ENCODE measurements around the gene FSIP1.

FSIP1 gene

GRCh38 chr15:39591141-39591895 is 191.3 kb downstream of the FSIP1 start:
- DNase-seq = no peak

GRCh38 chr15:39589815-39590644 is 192.6 kb downstream of the FSIP1 start:
- DNase-seq = no peak

GRCh38 chr15:39589193-39589814 is 193.3 kb downstream of the FSIP1 start:
- peak; percentile 34 for DNase-seq

- DNase-seq = no peak
These were observed 194.0 kb downstream of the FSIP1 start for GRCh38 chr15:39588531-39589192.

GRCh38 chr15:39587731-39588530 is 194.7 kb downstream of the FSIP1 start:
- DNase-seq = no peak

- no peak for DNase-seq
These were observed 195.4 kb downstream of the FSIP1 start for GRCh38 chr15:39587096-39587721.

- DNase-seq = no peak
These were observed 196.1 kb downstream of the FSIP1 start for GRCh38 chr15:39586387-39587095.

GRCh38 chr15:39585871-39586301 is 196.8 kb downstream of the FSIP1 start:
- DNase-seq = no peak

GRCh38 chr15:39585389-39585841 is 197.2 kb downstream of the FSIP1 start:
- peak; percentile 74 for DNase-seq

- no peak for DNase-seq
These were observed 197.8 kb downstream of the FSIP1 start for GRCh38 chr15:39584662-39585388.

GRCh38 chr15:39584266-39584659 is 198.4 kb downstream of the FSIP1 start:
- DNase-seq = no peak

- peak; percentile 63 for DNase-seq
These were observed 198.9 kb downstream of the FSIP1 start for GRCh38 chr15:39583596-39584265.

GRCh38 chr15:39582977-39583595 is 199.6 kb downstream of the FSIP1 start:
- DNase-seq = no peak

- peak; percentile 12 for DNase-seq
These were observed 200.2 kb downstream of the FSIP1 start for GRCh38 chr15:39582286-39582976.

GRCh38 chr15:39581793-39582285 is 200.8 kb downstream of the FSIP1 start:
- peak; percentile 66 for DNase-seq

- DNase-seq = no peak
These were observed 201.3 kb downstream of the FSIP1 start for GRCh38 chr15:39581242-39581792.

GRCh38 chr15:39580485-39581241 is 202.0 kb downstream of the FSIP1 start, which contains the start of gene THBS1:
TSS of gene THBS1 (plus strand) at chr15:39581079. CDS start at chr15:39581858, 779 bp downstream.
- DNase-seq = peak; percentile 78

Measured in NCI-H69 (cell line).